ENCODE measurements around the gene U2AF1L4.

U2AF1L4 gene

DNA sequence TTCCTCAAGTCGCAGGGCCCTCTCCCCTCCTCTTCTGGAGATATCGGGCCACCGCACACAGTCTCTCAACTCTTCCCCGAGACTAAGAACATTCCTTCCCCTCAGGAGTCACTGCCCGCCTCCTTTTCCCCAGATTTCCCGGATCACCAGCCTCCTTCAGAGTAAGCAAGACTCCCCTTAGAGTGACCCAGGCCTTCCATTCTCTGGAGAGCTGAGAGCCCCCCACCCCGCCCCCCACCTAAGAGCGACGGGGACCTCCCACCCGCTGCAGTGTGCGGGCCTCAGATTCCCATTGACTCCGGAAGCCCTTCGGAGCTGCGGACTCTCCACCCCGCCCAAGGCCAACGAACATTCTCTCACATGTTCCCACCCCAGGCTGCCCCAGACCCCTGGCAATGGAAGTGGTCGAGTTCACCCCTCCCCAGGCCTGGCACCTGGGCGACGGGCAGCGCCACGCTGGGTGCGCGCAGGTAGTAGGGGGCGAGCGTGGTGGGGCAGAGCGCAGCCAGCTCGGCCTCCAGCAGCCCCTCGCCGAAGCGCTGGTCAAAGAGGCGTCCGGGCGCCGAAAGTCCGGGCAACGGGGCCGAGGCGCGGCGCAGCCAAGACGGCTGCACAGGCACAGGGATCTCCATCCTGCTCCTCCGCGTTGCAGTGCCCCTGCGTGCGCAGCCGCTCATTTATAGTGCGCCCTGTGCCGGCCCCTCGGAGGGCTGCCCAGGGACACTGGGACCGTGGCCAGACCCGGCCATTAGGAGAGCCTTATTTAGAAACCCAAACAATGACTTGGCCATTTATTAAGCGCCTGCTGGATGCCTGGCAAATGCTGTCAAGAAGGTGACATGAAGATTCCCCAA lies 11.4 kb upstream of the U2AF1L4 start, which contains the start of gene HSPB6:
Gene HSPB6 (minus strand): TSS at position 653 of the 854 bp plus-strand sequence. CDS start 21 bp downstream, at position 632.
- no peak for DNase-seq

DNA sequence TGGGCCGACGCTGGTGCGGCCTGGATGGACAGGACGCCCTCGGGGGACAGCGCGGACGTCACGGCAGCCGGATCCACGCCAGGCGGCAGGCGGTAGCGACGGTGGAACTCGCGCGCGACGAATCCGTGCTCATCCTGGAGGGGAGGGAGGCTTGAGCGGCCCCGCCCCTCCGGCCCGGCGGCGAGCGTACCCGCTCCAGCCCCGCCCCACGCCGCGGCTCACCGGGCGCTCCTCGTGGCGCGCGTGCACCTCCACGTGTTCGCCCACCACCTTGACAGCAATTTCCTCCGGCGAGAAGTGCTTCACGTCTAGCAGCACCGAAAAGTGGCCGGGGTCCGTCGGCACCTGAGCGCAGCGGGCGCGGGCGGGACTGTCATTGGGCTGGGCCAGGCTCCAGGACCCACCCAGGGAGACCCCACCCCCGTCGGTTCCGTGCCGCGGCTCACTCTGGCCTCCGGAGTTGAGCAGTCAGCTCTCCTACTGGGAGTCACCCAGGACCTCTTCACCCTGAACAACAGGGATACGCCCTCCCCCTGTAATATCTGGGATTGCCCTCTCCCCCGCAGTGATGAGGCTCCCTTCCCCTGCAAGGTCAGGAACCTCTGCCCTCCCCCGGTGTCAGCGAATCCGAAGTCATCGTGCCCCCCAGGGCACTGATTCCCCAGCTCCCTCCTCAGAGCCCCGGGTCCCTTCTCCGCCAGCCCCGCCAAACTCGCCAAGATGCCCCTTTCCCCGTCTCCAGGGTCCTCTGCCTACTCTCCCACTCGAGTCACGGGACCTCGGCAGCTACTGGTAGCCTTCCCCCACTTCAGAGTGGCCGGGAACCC lies 10.5 kb upstream of the U2AF1L4 start:
- peak in 1 of 2 donors; percentile 54 for DNase-seq

DNA sequence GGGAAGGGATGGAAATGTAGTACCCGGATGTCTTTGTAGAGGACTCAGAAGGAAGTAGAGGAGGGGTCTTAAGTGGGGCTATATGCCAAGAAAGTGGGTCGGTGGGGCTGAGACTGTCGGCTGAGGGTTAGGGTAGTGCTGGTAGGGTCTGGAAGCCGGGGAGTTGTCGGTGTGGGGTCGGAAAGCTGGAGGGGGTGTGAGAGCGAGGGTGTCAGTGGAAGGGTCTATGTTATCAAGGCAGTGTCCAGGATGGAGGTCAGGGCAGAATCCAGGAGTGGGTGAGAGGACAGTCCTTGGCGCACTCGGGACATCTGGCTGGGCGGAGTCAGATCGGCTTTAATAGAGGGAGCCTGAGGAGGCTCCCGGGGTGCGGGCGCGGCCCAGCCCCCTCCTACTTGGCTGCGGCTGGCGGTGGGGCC lies 9.9 kb upstream of the U2AF1L4 start:
- DNase-seq, result no peak

DNA sequence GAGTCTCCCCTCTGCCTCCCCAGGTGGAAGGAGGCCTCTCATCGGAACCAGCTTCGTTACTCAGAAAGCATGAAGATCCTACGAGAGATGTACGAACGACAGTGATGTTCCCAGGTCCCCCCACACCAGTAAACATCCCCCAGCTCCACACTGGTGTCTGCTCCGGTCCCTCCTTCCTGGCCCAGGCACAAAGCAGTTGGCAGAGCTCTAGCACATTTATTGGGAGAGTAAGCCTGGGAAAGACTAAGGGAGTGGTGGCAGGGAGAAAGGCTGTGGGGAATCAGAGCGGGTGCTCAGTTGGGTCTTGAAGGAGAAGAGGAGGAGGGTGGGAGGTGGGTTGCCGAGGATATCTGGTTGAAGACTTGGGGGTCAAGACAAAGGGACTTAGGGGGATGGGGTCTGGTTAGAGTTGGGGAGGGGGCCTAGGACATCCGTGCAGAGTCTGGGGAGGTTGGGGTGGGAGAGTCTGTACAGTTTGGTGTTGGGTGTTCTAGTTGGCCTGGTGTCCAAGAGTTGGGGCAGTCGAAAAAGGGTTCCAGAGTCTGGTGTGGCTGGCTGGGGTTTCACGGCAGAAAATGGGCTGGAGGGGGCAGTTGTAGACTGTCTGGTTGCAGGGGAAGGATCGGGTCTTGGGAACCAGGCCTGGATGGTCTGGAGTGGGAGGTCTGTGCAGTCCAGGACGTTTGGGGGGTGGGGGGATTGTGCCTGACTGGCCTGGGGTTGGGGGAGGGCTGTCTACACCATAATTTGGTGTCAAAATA lies 9.3 kb upstream of the U2AF1L4 start:
- no peak for DNase-seq

DNA sequence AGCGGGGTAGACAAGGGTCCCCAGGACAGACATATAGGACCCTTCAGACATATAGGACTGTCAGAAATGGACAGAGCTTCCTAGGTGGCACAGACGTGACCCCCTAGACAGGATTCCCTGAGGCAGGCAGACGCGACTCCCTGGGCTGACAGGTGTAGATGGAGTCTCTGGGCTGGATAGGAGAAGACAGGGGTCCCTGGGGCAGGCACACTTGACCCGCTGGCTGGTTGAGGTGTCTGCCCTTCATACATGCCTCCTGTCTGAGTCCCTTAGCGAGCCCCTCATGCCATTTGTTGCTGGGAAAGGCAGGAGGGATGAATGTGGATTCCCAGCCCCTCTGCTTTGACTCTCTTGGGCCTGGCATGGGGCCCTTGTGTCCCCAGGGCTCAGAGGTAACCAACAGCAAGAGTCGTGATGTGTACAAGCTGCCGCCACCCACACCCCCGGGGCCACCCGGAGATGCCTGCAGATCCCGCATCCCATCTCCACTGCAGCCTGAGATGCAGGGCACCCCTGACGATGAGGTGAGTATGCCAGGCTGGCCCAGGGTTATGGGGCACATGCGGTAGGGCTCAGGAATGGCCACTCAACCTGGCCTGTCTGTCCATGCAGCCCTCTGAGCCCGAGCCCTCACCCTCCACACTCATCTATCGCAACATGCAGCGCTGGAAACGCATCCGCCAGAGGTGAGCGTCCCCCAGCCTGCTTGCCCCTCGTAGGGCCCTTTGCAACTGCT lies 8.6 kb upstream of the U2AF1L4 start:
- no peak for DNase-seq

DNA sequence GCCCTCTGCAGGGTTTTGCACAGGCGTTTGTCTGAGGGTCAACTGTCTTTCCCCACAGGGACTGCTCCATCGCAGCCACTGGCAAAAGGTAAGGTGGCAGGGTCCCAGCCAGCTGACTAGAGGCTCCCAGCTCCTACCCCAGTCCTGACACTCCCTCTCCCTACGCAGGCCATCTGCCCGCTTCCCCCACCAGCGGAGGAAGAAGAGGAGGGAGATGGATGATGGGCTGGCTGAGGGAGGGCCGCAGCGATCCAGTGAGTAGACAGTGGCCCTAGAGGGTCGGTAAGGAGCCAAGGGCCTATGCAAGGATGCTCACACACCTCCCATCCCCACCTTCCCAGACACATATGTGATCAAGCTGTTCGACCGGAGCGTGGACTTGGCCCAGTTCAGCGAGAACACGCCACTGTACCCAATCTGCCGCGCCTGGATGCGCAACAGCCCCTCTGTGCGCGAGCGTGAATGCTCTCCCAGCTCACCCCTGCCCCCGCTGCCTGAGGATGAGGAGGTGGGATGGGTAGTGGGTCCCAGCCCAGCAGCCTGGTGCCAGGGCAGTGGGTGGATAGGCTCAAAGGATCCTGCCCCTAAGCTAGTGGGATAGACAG lies 7.6 kb upstream of the U2AF1L4 start:
- DNase-seq, result no peak

DNA sequence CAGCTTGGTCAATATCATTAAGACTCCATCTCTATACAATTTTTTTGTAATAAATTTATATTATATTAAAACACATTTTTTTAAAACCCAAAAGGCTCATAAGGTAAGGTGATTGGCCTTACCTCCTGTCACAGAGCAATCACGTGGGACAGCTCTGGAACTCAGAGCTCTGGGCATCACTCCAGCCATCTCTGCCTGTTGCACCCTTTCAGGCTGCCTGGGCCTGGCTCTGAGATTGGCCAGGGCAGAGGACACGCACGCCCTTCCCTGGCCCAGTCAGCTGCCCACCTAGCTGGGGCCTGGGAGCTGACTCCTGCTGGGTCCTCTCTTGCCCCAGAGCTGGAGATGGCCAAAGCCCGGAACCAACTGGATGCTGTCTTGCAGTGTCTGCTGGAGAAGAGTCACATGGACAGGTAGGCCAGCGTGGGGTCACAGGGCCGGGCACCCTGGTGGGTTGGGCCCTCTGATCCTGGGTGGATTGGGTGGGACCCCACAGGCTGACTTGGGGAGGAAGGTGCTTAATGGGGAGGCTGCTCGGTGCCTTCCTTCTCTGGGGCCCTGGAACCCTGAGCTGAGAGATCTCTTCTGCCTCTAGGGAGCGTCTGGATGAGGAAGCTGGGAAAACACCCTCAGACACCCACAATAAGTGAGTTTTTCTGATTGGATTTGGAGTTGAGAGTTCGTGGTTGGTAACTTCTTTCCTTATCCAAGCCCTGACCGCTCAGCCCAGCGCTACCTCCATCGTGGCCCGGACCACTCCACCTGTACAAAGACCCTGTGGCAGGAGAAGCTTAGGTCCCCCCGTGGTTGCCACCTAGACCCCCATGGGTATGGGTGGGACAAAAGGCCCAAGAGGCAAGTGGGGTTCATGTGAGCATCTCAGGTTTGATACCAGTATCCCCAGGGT lies 6.9 kb upstream of the U2AF1L4 start:
- DNase-seq, result no peak

DNA sequence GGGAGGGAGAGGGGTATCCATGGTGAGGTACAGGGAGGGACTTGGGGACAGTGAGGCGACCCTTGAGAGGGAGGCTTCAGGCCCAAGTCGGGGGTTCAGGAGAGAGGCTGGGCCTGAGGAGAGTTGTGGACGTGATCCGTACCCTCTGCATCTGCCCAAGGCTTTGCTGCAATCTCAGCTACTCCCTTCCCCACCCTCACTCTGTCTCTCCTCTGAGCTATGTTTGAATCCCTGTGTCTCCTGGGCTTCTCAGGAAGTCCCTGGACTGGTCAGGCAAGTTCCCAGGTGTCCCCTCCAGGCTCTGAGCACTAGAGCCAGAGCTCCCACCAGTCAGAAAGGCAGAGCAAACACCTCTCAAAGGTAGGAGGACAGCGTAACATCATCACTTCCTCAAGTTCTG lies 4.9 kb upstream of the U2AF1L4 start:
- no peak for DNase-seq

DNA sequence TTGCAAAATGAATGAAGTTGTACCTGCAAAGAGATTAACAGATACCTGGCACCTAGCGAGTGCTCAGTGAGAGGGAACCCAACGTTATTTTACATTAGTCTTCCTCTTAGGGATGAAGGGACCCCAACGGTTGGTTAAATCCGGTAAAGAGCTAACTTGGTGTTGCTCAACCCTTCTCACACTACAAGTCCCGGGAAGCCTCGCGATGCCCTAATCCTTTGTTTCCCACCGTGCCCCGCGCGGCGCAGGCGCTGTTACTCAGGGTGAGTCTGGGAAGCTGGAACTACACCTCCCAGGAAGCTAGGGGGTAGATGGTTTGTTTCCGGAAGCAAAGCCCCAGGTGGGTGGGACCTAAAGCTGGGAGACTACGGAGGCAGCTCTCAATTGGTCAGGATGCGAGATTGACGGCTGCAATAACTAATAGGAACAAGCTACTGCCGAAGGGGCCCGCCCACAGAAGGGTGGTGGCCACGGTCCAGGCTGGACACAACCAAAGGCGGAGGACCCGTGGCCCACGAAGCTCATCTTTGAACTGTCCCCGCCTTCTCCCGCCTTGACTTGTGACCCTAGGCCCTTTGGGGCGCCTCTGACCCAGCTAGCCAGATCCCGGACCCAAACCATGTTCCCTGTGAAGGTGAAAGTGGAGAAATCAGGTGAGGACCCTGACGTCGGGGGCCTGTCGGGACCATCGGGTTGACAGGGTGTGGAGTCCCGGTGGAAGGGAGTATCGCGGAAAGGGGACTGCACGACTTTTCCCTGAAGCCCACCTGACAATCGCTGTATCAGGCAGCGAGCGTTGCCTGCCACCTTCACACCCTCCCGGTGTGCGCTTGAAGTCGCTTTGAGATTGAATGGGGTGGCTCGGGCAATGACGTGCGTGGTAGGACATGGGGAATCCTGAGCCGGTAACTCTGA lies 3.1 kb upstream of the U2AF1L4 start, which contains the start of gene LIN37:
Gene LIN37 (plus strand): TSS at position 471 of the 915 bp plus-strand sequence. CDS start 149 bp downstream, at position 620.
- peak; percentile 93 to 97 for DNase-seq

DNA sequence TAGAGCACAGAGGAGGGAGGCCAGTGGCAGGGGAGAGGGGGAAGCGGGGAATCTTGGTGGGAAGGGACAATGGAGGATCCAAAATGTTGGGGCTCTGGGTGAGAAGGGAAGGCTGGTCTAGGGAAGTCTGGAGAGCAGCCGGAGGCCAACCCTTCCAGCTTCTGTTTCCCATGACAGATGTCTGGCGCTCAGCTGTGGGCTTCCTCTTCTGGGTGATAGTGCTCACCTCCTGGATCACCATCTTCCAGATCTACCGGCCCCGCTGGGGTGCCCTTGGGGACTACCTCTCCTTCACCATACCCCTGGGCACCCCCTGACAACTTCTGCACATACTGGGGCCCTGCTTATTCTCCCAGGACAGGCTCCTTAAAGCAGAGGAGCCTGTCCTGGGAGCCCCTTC lies 1.3 kb upstream of the U2AF1L4 start:
- DNase-seq, result no peak

DNA sequence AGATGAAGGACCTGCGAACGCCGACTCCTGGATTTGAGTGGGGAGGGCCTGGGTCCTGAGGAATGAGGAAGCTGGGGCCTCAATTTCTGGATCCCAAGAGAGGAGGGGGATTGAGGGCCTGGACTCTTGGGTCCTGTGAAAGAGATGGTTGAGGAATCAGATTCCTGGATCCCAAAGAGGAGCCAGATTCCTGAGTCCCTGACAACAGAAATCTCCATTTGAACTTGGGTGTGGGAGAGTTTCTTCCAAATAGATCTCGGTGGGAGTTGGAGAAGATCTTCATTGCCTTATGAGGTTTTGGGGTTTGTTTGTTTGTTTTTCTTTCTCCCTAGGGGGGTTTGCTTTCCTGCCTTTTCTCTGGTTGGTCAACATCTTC lies 857 bp upstream of the U2AF1L4 start:
- DNase-seq, result no peak

DNA sequence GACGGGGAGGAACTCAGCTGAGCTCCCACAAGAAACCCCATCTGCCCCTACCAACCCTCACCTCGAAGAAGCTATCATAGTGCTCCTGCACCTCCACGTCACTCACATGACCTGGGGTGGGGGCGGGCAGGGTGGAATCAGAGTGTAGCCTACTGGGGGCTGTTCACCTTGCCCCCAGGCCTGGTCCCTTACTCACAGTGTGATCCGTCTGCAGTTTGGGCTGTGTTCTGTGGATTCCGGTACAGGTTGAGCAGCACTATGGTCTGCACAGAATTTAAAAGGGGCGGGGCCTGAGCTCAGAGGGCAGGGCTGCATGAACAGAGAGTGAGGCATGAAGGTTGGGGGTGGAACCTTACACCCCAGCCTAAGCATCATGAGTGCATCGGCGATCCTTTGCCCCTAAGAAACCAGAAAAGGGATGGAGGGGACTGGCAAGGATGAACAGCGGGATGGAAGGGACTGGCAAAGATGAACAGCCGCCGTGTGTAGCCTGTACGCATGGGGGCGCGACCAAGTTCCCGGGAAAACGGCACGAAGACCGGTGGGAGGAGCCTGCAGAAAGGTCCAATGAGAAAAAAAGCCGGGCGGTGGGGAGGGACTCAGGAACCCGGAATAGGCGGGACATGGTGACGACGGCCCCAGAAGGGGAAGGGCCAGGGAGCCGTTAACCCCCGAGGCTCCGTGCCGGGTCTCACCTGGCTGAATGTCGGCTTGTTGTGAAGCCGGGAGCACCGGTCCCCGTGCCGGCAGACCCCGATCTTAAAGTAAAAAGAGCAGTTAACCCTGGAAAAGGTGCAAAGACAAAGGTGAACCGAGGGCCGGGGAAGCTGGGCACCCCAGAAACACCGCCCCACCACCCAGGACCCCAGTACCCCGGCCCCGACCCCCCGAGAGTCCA lies 539 bp downstream of the U2AF1L4 start:
- peak; percentile 82 to 88 for DNase-seq

DNA sequence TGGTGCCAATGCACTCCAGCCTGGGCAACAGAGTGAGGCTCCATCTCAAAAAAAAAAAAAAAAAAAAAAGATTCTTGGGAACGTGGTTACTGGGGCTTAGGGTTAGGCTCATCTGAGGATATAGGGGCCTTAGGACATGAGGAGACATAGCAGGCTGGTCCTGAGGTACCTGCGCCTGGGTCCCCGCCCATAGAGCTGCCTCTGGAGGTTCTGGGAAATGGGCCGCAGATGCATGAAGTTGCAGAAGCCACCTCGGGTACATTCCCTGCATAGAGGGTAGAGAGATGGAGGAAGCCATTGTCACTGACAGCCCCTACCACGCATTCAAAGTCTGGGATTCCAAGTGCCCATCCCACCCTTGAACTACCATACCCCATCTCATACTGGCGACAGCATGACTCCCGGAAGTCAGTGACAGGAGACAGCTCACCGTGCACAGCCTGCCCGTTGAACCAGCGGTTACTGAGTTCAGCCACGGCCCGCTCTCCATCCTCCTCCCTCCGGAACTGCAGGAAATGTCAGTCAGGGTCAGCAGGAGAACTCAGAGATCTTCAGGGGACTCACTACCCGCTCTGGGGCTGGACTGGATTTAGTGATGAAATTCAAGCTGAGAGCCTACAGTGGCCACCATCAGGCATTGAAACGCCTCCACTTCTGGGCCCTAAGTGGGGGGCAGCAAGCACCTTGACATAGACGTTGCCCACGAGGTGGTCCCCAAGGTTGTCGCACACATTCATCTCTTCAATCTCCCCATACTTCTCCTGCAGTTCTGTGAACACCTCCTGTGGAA lies 1.4 kb downstream of the U2AF1L4 start:
- no peak for DNase-seq

DNA sequence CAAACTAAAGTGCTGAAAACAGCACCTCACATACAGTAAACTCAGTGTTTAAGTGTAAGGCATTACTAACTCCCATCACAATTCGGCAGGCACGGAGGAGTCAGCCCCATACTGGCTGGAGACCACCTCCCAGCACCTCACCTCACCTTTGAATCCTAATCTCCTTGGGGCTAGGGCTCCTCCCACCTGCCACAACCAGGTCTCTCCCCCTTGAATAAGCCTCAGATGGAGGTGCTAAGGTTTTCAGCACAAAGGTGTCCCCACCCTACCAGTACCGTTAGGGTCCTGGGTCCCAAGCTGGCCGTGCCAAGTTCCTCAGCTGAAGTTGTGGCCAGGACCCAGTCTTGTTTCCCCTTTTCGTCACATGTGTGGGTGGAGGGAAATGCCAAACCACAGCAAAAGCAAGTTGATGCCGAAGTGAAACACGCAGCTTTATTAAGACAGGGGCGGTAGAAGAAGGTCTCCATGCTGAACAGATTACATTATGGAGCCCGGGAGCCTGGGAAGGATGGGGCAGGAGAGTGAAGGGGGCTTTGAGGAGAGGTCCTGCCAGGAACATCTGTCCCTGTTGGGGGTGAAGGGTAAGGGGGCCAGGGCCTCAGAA lies 3.0 kb downstream of the U2AF1L4 start, which contains the start of gene IGFLR1:
Gene IGFLR1 (minus strand): TSS at position 332 of the 604 bp plus-strand sequence. CDS start 1,272 bp downstream, outside the sequence.
- DNase-seq, result peak; percentile 58 to 71

DNA sequence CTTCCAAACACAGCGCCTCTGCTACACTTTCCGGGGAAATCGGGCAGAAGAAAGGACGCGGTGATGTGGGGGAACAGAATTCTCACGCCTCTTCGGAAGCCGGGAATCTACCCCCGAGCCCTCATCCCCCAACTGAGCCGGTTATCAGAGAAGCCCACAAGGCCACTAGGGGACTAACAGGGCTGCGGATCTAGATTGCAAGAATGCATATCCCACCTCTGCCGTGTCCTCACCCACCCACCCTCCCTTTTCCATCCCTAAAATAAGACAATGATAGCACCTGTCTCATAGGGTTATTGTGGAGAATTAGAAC lies 4.1 kb downstream of the U2AF1L4 start:
- no peak for DNase-seq

DNA sequence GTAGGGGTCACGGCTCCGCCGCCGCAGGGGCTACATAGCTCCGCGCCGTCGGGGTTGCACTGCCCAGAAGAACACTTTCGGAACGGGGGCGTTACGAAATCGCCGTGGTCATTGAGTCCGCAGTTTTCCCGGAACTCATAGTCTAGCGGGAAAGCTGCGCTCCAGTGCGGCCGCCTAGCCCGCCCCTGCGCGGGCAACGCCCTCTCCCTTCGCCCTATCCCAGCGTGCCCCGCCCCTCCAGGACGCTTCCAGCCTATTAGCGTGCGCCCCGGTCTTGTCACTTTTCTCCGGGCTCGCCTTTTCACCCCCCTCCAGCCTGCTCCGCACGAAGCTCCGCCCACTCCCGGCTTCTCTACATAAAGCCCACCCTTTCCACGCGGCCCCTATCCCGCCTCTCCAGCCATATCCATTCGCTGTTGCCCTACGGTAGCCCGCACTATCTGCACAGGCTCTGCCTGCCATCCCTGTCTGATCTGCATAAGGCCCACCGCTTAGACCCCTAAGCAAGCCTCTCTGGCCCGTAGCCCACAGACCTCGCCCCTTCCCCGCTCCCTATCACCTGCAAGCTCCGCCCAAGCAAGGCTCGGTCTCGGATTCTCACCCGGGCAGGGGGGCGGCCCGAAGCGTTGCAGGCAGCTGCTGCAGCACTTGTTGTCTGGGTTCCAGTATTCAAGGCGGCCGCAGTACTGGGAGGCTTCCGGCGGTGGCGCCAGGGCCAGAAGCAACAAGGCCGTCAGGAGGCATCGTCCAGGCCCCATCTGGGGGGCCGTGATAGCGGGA lies 4.6 kb downstream of the U2AF1L4 start:
- peak; percentile 93 for DNase-seq

DNA sequence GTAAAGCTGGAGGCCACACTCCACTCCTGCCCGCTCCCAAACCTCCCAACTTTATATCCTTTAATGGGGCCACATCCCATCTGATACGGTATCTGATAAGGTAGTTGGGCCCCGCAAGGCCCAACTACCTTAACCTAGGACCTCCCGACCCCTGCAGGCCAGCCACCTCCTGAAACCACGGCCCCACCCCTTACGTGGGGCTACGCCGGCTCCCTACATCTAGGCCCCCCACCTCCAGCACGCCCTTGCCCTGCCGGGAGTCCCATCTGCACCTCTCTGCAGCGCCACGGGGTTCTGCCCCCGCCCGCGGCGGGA lies 5.2 kb downstream of the U2AF1L4 start:
- DNase-seq, result no peak
